Measurements from ENCODE around the gene GID4.

GID4 gene

DNA sequence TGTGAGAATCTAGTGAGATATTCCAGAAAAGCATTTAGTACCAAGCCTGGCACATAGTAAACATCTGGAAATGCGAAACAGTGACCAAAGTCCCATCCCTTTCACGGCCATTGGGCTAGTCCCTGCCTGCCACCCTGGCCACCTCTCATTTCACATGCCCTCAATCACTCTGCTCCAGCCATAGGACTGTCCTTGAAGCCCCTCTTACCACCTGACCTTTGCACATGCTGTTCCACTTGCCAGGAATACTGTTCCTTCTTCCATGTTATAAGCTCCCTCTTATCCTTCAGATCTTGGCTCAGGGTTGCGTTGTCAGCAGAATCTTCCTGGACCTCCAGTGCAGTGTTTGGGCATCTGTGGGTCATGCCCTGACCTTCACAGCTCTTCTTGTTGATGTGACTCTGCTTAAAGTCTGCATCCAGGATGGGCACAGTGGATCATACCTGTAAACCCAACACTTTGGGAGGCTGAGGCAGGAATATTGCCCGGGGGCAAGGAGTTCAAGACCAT lies 71.5 kb downstream of the GID4 start:
- peaks cover 0 to 23% (median 18%) of the 10 kb centered on the region in 11 experiments; a peak in 17 of 22 replicates for H3K36me3 ChIP-seq
- no peaks in the 10 kb centered on the region for H3K27me3 ChIP-seq
- H3K9me3 ChIP-seq (replicated peaks in 1 of 11) = no peaks in the 10 kb centered on the region
- no peak overlapping the region for H3K4me3 ChIP-seq
- H3K4me1 ChIP-seq = peaks cover 0 to 48% (median 42%) of the 10 kb centered on the region in 10 experiments; a peak in 16 of 20 replicates
- no peak for TF ChIP-seq Cebpa-rat (IDR thresholded peaks at IDR 0.05)
- peaks cover 0 to 28% (median 3%) of the 10 kb centered on the region in 11 experiments; a peak in 6 of 22 replicates for H4K20me1 ChIP-seq
- no peak overlapping the region for H3K27ac ChIP-seq
- H3K4me2 ChIP-seq = no peak overlapping the region
- H3K9ac ChIP-seq = no peak overlapping the region

- no peaks in the 10 kb centered on the region for H3K9me3 ChIP-seq (replicated peaks in 1 of 11)
These were observed 72.2 kb downstream of the GID4 start for GRCh38 chr17:18111330-18111971.

GRCh38 chr17:18115517-18115916 lies 76.3 kb downstream of the GID4 start:
- Histone ChIP-seq H3K9me3 (replicated peaks in 1 of 11) (peaks cover 21 to 25% (median 23%) of the 10 kb centered on the region in 11 experiments), H3K4me2 (no peak overlapping the region), H3K27me3 (no peaks in the 10 kb centered on the region)

More at GRCh38 chr17:18111330-18111971, 72.2 kb downstream of the GID4 start:
- Histone ChIP-seq H3K27ac (no peak overlapping the region), H3K27me3 (no peaks in the 10 kb centered on the region), H3K4me1 (peaks cover 0 to 40% (median 36%) of the 10 kb centered on the region in 10 experiments; a peak in 16 of 20 replicates), H3K4me2 (no peak overlapping the region), H3K4me3 (no peak overlapping the region), H4K20me1 (peaks cover 0 to 22% (median 0%) of the 10 kb centered on the region in 11 experiments; a peak in 3 of 22 replicates), H3K36me3 (peaks cover 0 to 15% (median 10%) of the 10 kb centered on the region in 11 experiments; a peak in 15 of 22 replicates), H3K9ac (no peak overlapping the region)
- no peak for TF ChIP-seq Cebpa-rat (IDR thresholded peaks at IDR 0.05)

DNA sequence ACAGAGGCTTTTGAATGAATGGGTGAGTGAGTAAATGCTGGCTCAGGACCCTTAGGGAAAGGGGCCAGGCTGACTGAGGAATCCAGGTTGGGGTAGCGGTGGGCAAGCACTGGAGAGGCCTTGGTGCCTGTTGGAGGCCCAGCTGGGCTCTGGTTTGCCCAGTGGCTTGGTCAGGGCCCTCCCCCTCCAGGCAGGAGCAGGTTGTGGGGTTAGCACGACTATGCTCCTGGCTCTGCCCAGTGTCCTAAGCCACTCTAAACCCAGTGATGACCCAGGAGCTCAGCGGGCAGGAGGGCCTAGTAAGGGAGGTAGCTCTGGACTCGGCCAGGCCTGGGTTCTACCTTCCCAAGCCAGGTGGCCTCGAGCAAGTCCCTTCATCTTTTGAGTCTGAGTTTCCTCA lies 76.9 kb downstream of the GID4 start:
- no peak overlapping the region for H3K27ac ChIP-seq
- H3K9ac ChIP-seq = no peak overlapping the region
- no peak overlapping the region for H3K4me2 ChIP-seq

More at GRCh38 chr17:18115517-18115916, 76.3 kb downstream of the GID4 start:
- TF ChIP-seq Cebpa-rat (IDR thresholded peaks at IDR 0.05) = no peak
- H3K36me3 ChIP-seq = no peaks in the 10 kb centered on the region; a peak in 1 of 22 replicates
- H3K4me3 ChIP-seq = no peak overlapping the region
- H4K20me1 ChIP-seq = no peaks in the 10 kb centered on the region; a peak in 1 of 22 replicates
- no peak overlapping the region for H3K27ac ChIP-seq
- peaks cover 0 to 20% (median 16%) of the 10 kb centered on the region in 10 experiments; a peak in 16 of 20 replicates for H3K4me1 ChIP-seq
- no peak overlapping the region for H3K9ac ChIP-seq

GRCh38 chr17:18117533-18117932 lies 78.3 kb downstream of the GID4 start:
- H3K9ac ChIP-seq = no peak overlapping the region
- H3K4me1 ChIP-seq = peaks cover 0 to 20% (median 16%) of the 10 kb centered on the region in 10 experiments; a peak in 16 of 20 replicates
- no peak overlapping the region for H3K4me2 ChIP-seq
- TF ChIP-seq Cebpa-rat (IDR thresholded peaks at IDR 0.05) = no peak
- H3K4me3 ChIP-seq = no peak overlapping the region
- no peaks in the 10 kb centered on the region for H3K27me3 ChIP-seq
- H3K27ac ChIP-seq = no peak overlapping the region
- H3K36me3 ChIP-seq = no peaks in the 10 kb centered on the region; a peak in 1 of 22 replicates
- H3K9me3 ChIP-seq (replicated peaks in 1 of 11) = peaks cover 29 to 37% (median 32%) of the 10 kb centered on the region in 11 experiments
- no peaks in the 10 kb centered on the region for H4K20me1 ChIP-seq

More for the DNA sequence above, 76.9 kb downstream of the GID4 start:
- Histone ChIP-seq H4K20me1 (no peaks in the 10 kb centered on the region; a peak in 1 of 22 replicates), H3K4me1 (peaks cover 0 to 20% (median 16%) of the 10 kb centered on the region in 10 experiments; a peak in 16 of 20 replicates), H3K9me3 (replicated peaks in 1 of 11) (peaks cover 27 to 31% (median 29%) of the 10 kb centered on the region in 11 experiments), H3K4me3 (no peak overlapping the region), H3K36me3 (no peaks in the 10 kb centered on the region; a peak in 1 of 22 replicates), H3K27me3 (no peaks in the 10 kb centered on the region)
- no peak for TF ChIP-seq Cebpa-rat (IDR thresholded peaks at IDR 0.05)
